ENCODE measurements around the gene URB1. TPM values are rescaled to one million over a fixed set of nuclear protein-coding genes. Genes with fewer than 3 reads are reported as not detected.

URB1 gene
- total and polyA plus RNA-seq, 2 experiments from 2014 or later: 7.7 to 44.1 TPM

- Histone ChIP-seq H3K9me2 (ENCODE audit: insufficient read depth) (no peaks in the 10 kb centered on the region), H3K4me1 (ENCODE audit: insufficient read depth) (no peaks in the 10 kb centered on the region), H3K27me3 (ENCODE audit: insufficient read depth) (no peaks in the 10 kb centered on the region), H4K20me1 (replicated peaks; ENCODE audit: insufficient read depth) (peaks cover 7% of the 10 kb centered on the region; the same call in 1 of the 2 replicates), H3K4me3 (no peak overlapping the region), H2AFZ (no peak overlapping the region), H3K4me2 (no peak overlapping the region), H3K79me2 (replicated peaks; ENCODE audit: insufficient read depth) (no peaks in the 10 kb centered on the region; the same call in 1 of the 2 replicates), H3K27ac (ENCODE audit: low read depth) (no peak overlapping the region), H3F3A (replicated peaks; ENCODE audit: low read depth) (no peaks in the 10 kb centered on the region), H3K36me3 (ENCODE audit: insufficient read depth) (peaks cover 34% of the 10 kb centered on the region; the same call in 1 of the 2 replicates)
- H3K27me3 Mint-ChIP-seq (ENCODE audit: insufficient read depth, low read depth, poor library complexity): peaks cover 5% of the 10 kb centered on the region
- TF ChIP-seq EZH2 (IDR thresholded peaks at IDR 0.05; ENCODE audit: low read depth, unreplicated experiment) (no peak), JUNB (IDR thresholded peaks at IDR 0.05; ENCODE audit: unreplicated experiment) (no peak), EZH2phosphoT487 (IDR thresholded peaks at IDR 0.05; ENCODE audit: unreplicated experiment) (no peak), CREB1 (CRISPR knock-in tag; IDR thresholded peaks at IDR 0.05; ENCODE audit: low read depth) (no peak), NANOG (IDR thresholded peaks at IDR 0.05; ENCODE audit: borderline replicate concordance) (no peak), STAT1 (IDR thresholded peaks at IDR 0.05; ENCODE audit: unreplicated experiment) (no peak), POLR2AphosphoS5 (IDR thresholded peaks at IDR 0.05; ENCODE audit: low read depth) (no peak), ZNF331 (CRISPR knock-in tag; IDR thresholded peaks at IDR 0.05; ENCODE audit: low read depth) (no peak), ETS1 (IDR thresholded peaks at IDR 0.05) (no peak), ZNF114 (CRISPR knock-in tag; IDR thresholded peaks at IDR 0.05) (no peak)
- TF ChIP-seq, protein P1, sequence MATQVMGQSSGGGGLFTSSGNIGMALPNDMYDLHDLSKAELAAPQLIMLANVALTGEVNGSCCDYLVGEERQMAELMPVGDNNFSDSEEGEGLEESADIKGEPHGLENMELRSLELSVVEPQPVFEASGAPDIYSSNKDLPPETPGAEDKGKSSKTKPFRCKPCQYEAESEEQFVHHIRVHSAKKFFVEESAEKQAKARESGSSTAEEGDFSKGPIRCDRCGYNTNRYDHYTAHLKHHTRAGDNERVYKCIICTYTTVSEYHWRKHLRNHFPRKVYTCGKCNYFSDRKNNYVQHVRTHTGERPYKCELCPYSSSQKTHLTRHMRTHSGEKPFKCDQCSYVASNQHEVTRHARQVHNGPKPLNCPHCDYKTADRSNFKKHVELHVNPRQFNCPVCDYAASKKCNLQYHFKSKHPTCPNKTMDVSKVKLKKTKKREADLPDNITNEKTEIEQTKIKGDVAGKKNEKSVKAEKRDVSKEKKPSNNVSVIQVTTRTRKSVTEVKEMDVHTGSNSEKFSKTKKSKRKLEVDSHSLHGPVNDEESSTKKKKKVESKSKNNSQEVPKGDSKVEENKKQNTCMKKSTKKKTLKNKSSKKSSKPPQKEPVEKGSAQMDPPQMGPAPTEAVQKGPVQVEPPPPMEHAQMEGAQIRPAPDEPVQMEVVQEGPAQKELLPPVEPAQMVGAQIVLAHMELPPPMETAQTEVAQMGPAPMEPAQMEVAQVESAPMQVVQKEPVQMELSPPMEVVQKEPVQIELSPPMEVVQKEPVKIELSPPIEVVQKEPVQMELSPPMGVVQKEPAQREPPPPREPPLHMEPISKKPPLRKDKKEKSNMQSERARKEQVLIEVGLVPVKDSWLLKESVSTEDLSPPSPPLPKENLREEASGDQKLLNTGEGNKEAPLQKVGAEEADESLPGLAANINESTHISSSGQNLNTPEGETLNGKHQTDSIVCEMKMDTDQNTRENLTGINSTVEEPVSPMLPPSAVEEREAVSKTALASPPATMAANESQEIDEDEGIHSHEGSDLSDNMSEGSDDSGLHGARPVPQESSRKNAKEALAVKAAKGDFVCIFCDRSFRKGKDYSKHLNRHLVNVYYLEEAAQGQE (IDR thresholded peaks at IDR 0.05; ENCODE audit: unreplicated experiment): no peak
- TF ChIP-seq, protein P2, sequence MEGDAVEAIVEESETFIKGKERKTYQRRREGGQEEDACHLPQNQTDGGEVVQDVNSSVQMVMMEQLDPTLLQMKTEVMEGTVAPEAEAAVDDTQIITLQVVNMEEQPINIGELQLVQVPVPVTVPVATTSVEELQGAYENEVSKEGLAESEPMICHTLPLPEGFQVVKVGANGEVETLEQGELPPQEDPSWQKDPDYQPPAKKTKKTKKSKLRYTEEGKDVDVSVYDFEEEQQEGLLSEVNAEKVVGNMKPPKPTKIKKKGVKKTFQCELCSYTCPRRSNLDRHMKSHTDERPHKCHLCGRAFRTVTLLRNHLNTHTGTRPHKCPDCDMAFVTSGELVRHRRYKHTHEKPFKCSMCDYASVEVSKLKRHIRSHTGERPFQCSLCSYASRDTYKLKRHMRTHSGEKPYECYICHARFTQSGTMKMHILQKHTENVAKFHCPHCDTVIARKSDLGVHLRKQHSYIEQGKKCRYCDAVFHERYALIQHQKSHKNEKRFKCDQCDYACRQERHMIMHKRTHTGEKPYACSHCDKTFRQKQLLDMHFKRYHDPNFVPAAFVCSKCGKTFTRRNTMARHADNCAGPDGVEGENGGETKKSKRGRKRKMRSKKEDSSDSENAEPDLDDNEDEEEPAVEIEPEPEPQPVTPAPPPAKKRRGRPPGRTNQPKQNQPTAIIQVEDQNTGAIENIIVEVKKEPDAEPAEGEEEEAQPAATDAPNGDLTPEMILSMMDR (conservative IDR thresholded peaks at IDR 0.05; ENCODE audit: low read depth in 2 of 2): no peak
- TF ChIP-seq, protein P3, sequence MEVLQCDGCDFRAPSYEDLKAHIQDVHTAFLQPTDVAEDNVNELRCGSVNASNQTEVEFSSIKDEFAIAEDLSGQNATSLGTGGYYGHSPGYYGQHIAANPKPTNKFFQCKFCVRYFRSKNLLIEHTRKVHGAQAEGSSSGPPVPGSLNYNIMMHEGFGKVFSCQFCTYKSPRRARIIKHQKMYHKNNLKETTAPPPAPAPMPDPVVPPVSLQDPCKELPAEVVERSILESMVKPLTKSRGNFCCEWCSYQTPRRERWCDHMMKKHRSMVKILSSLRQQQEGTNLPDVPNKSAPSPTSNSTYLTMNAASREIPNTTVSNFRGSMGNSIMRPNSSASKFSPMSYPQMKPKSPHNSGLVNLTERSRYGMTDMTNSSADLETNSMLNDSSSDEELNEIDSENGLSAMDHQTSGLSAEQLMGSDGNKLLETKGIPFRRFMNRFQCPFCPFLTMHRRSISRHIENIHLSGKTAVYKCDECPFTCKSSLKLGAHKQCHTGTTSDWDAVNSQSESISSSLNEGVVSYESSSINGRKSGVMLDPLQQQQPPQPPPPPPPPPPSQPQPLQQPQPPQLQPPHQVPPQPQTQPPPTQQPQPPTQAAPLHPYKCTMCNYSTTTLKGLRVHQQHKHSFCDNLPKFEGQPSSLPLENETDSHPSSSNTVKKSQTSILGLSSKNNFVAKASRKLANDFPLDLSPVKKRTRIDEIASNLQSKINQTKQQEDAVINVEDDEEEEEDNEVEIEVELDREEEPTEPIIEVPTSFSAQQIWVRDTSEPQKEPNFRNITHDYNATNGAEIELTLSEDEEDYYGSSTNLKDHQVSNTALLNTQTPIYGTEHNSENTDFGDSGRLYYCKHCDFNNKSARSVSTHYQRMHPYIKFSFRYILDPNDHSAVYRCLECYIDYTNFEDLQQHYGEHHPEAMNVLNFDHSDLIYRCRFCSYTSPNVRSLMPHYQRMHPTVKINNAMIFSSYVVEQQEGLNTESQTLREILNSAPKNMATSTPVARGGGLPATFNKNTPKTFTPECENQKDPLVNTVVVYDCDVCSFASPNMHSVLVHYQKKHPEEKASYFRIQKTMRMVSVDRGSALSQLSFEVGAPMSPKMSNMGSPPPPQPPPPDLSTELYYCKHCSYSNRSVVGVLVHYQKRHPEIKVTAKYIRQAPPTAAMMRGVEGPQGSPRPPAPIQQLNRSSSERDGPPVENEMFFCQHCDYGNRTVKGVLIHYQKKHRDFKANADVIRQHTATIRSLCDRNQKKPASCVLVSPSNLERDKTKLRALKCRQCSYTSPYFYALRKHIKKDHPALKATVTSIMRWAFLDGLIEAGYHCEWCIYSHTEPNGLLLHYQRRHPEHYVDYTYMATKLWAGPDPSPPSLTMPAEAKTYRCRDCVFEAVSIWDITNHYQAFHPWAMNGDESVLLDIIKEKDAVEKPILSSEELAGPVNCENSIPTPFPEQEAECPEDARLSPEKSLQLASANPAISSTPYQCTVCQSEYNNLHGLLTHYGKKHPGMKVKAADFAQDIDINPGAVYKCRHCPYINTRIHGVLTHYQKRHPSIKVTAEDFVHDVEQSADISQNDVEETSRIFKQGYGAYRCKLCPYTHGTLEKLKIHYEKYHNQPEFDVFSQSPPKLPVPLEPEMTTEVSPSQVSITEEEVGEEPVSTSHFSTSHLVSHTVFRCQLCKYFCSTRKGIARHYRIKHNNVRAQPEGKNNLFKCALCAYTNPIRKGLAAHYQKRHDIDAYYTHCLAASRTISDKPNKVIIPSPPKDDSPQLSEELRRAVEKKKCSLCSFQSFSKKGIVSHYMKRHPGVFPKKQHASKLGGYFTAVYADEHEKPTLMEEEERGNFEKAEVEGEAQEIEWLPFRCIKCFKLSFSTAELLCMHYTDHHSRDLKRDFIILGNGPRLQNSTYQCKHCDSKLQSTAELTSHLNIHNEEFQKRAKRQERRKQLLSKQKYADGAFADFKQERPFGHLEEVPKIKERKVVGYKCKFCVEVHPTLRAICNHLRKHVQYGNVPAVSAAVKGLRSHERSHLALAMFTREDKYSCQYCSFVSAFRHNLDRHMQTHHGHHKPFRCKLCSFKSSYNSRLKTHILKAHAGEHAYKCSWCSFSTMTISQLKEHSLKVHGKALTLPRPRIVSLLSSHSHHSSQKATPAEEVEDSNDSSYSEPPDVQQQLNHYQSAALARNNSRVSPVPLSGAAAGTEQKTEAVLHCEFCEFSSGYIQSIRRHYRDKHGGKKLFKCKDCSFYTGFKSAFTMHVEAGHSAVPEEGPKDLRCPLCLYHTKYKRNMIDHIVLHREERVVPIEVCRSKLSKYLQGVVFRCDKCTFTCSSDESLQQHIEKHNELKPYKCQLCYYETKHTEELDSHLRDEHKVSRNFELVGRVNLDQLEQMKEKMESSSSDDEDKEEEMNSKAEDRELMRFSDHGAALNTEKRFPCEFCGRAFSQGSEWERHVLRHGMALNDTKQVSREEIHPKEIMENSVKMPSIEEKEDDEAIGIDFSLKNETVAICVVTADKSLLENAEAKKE (CRISPR knock-in tag; IDR thresholded peaks at IDR 0.05): no peak
- H3K4me3 Mint-ChIP-seq: no peak overlapping the region
- ATAC-seq: no peak
- no peak for DNase-seq (ENCODE audit: low spot score)
- H3K36me3 Mint-ChIP-seq (ENCODE audit: low read depth): peaks cover 83% of the 10 kb centered on the region
- no peak overlapping the region for H3K27ac Mint-ChIP-seq
- H3K9me3 Mint-ChIP-seq: no peaks in the 10 kb centered on the region
- H3K4me1 Mint-ChIP-seq: peaks cover 19% of the 10 kb centered on the region
These were observed 56.1 kb downstream of the URB1 start for GRCh38 chr21:32336711-32337110.
